GM21526 (cell line): Measurements from ENCODE around the gene TMEM119.
A peak's percentile ranks its signal among the peaks of the same experiment; 100 is the strongest.
"Not testable (repeated sequence)": the region's sequence is repeated elsewhere in the genome, so short reads cannot be mapped to it uniquely, and the experiment has no call there.

Source experiments
- ATAC-seq: cut with Tn5 transposase; IDR thresholded peaks from one replicate; pipeline ENCODE4 v1.9.1; 2021; ENCODE audit warnings: moderate library complexity; ENCODE audit not compliant: unreplicated experiment, low FRiP score

The TMEM119 gene

GRCh38 chr12:108570743-108571608 lies 26.9 kb downstream of the TMEM119 start:
- no peak for ATAC-seq

GRCh38 chr12:108568338-108569154 lies 29.3 kb downstream of the TMEM119 start:
- ATAC-seq, result peak; percentile 67

- ATAC-seq, result no peak
Observed at GRCh38 chr12:108567406-108568337, 30.2 kb downstream of the TMEM119 start.

- no peak for ATAC-seq
Observed at GRCh38 chr12:108566452-108566851, 31.4 kb downstream of the TMEM119 start.

GRCh38 chr12:108565976-108566375 lies 31.9 kb downstream of the TMEM119 start:
- no peak for ATAC-seq

- no peak for ATAC-seq
Observed at GRCh38 chr12:108565146-108565545, 32.7 kb downstream of the TMEM119 start.

- ATAC-seq, result no peak
Observed at GRCh38 chr12:108564724-108565123, 33.2 kb downstream of the TMEM119 start.

GRCh38 chr12:108563804-108564151 lies 34.1 kb downstream of the TMEM119 start:
- no peak for ATAC-seq

- no peak for ATAC-seq
Observed at GRCh38 chr12:108563136-108563803, 34.6 kb downstream of the TMEM119 start.

GRCh38 chr12:108562348-108563135 lies 35.3 kb downstream of the TMEM119 start, which contains the start of gene ISCU:
ISCU (plus strand) TSS chr12:108562596; CDS start chr12:108562623, 27 bp downstream.
- peak; percentile 52 for ATAC-seq

- ATAC-seq, result no peak
Observed at GRCh38 chr12:108561852-108562347, 36.0 kb downstream of the TMEM119 start.

- ATAC-seq, result peak; percentile 32
Observed at GRCh38 chr12:108560752-108561719, 36.8 kb downstream of the TMEM119 start, which contains the start of gene SART3. SART3 (minus strand) TSS chr12:108561173; CDS start chr12:108561154, 19 bp downstream.

- no peak for ATAC-seq
Observed at GRCh38 chr12:108560321-108560721, 37.6 kb downstream of the TMEM119 start.

GRCh38 chr12:108559748-108560147 lies 38.1 kb downstream of the TMEM119 start:
- no peak for ATAC-seq

GRCh38 chr12:108559007-108559655 lies 38.8 kb downstream of the TMEM119 start:
- ATAC-seq, result no peak

GRCh38 chr12:108555383-108555782 lies 42.5 kb downstream of the TMEM119 start:
- ATAC-seq, result not testable (repeated sequence)

- ATAC-seq, result no peak
Observed at GRCh38 chr12:108553799-108554198, 44.1 kb downstream of the TMEM119 start.
